Stimulated activated CD8-positive, alpha-beta memory T cell treated with anti-CD3 and anti-CD28 coated beads, Interleukin-15, amount 100 ng/mL, for 48 hours (primary cell): ENCODE data around the gene ZBTB39.
A peak's percentile ranks its signal among the peaks of the same experiment; 100 is the strongest.
"Not testable (repeated sequence)": the region's sequence is repeated elsewhere in the genome, so short reads cannot be mapped to it uniquely, and the experiment has no call there.

Source experiments
- DNase-seq, 2 donors: peaks; one replicate each; pipeline ENCODE4 v3.0.0-alpha.2; 2020; ENCODE audit warnings: low read depth in 2 of 2

The ZBTB39 gene

DNA sequence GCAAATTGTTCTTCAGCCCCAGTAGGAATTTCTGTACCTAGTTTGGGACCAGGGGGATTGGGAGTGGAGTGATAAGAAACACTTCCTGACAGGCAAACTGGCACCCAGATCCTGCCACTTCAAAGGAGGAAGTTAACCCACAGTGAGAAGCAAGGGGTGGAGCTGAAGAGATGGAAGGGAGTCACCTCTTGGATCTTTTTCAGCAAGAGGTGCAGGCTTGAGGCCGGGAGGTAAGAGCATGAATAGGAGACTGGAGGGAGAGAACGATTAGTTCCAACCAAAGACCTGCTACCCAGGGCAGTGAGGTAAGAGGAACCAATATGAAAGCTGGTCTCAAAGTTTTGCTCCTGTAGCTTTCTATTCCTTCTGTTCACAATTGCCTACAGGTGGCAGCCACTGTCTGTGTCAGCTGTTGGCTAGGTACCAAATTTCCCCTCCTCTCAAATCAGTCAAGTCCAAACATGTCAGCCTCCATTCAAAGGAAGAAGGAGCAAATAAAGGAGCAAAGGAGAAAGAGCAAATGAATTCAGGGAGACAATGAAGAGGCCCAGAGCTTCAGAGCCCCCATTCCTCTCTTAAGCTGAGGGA, 24.9 kb upstream of the ZBTB39 start:
- no peak for DNase-seq

DNA sequence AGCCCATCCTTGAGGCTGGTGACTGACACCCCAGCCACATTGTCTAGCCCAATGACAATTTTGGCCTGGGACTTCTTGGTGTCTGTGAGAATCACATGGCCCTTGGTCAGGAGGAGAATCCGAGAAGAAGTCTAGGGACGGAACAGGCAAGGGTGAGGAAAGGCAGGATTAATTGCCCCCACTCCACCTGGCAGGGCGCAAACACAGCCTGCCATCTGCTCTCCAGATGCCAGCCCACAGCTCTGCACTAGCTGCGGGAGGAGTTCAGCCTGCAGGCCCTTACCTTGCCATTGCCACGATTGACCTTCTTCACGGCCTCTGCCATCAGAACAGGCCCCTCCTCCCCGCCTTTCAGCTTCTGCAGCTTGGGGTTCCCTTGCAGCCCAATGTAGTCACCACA, 23.1 kb upstream of the ZBTB39 start:
- DNase-seq, result no peak

DNA sequence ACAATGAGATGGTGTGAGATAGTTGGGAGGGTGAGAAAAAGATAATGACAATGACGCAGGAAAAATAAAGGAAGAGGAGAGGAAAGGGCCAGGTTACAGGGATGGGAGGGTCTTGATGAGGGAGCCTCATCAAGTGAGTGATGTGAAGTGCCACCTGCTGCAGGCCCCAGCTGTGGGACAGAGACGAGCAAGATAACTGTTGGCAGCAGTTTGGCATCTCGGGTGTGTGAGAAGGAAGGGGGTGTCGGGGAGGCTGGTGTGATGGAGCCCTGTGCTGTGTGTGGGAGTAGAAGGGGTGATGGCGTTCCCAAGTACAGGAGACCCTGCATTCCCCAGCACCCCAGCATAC, 21.4 kb upstream of the ZBTB39 start:
- no peak for DNase-seq

DNA sequence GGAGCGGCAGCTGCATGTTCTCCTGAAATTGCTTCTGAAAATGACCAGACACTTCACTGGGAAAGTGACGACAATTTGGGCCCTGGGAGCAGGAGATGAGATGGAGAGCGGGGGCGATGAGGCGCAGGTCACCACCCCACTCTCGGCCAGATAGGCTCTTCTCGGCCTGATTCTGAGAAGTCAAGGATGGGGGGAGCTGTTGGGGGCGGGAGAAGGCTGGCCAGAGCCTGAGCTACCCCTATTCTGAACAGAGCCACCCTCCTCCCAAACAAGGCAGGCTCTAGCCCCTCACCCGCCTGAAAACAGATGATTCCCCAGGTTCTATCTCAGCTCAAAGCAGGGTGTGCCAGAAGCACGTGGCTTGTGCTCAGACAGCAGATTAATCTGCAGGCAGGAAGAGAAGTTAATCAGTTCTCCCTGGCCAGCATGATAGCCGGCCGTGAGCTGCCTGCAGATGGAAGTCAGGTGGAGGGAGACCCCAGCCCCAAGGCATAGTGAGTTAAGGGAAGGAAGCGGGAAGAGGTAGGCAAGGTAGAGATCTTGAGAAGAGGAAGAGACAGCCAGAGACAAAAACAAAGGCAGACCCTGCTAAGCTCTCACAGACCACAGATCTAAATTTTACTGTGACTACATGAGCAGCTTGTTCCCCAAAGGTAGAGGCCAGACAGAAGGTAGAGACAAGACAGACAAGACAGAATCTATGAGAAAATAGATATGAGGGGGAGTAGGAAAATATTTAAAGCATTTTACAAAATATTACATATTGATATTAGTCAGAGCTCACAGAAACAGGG, 20.9 kb upstream of the ZBTB39 start:
- no peak for DNase-seq

DNA sequence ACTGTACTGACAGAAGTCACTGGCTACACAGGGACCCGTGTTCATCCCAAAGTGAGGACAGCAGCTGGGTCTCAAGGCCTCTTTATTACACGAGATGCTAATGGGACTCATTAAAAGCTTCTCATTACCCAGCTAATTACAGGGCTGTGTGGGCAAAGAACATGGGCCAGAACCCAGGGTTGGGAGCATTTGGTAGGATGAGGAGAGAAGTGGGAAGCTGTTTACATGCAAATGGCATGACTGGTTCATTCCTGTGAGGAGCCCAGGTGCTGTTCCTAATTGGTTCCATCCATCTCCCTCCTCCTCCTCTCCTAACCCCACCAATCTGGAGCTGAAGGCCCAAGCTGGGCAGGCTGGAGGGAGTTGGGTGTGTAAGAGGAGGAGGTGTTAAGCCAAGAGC, 18.9 kb upstream of the ZBTB39 start:
- no peak for DNase-seq

DNA sequence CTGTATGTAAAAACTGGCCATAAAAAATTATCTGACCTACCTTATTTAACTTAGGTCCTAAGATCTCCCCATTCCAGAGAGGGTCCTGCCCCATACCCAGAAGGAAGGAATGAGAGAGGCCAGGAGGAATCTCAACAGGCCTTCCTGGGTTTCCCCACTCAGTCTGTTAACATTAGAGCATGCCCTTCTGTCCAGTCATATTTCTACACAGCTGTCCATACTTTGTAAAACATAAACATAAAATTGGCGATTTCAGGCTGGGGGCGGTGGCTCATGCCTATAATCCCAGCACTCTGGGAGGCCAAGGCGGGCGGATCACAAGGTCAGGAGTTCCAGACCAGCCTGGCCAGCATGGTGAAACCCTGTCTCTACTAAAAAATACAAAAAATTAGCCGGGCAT, 16.0 kb upstream of the ZBTB39 start:
- DNase-seq, result not testable (repeated sequence)

DNA sequence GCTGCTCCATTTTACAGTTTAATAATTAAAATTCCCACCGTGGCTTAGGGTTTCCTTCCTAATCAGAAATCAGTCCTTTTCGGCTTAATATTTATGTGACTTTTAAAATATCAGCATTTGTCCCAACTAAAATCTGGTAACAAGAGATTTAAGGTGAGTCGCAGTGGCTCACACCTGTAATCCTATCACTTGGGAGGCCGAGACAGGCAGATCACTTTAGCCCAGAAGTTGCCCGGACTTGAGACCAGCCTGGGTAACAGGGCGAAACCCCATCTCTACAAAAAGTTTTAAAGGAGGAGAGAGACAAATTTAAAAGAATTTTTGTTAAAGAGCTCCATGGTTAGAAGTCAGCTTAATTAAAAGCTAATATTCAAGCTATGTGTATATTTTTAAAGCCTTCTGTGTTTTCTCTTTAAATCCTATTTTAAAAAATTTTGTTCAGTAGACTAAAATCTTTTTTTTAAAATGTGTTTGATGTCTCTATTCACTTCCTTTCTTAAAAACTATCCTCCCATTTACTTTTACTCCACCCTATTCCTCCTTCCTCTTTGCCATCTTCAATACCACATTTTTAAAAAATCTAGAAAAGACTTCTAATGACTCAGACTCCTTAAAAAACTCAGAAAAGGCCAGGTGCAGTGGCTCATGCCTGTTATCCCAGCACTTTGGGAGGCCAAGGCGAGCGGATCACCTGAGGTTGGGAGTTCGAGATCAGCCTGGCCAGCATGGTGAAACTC, 13.8 kb upstream of the ZBTB39 start:
- DNase-seq, result no peak

DNA sequence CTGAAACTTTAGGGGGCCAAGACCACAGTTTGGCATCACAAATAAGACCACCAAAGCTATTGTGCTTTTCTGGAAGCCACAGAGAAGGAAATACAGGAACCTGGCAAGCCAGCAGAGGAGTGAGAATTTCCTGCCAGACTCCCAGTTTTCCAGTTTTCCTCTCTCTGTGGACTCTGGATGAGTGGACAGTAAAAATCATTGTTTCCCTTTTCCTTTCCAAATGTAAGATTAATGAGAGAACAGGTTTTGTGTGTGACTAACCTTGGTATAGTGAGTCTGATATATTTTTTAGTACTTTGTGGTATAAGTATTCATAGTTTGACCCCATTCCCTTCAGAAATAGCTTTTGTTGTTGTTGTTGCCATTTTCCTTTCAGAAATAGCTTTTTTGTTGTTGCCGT, 12.6 kb upstream of the ZBTB39 start:
- no peak for DNase-seq

DNA sequence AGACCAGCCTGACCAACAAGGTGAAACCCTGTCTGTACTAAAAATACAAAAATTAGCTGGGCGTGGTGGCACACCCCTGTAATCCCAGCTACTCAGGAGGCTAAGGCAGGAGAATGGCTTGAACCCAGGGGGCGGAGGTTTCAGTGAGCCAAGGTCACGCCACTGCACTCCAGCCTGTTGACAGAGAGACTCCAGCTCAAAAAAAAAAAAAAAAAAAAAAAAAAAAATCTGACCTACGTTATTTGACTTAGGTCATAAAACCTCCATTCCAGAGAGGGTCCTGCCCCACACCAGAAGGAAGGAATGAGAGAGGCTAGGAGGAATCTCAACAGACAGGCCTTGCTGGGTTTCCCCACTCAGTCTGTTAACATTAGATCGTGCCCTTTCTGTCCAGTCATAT, 12.0 kb upstream of the ZBTB39 start:
- not testable (repeated sequence) for DNase-seq

DNA sequence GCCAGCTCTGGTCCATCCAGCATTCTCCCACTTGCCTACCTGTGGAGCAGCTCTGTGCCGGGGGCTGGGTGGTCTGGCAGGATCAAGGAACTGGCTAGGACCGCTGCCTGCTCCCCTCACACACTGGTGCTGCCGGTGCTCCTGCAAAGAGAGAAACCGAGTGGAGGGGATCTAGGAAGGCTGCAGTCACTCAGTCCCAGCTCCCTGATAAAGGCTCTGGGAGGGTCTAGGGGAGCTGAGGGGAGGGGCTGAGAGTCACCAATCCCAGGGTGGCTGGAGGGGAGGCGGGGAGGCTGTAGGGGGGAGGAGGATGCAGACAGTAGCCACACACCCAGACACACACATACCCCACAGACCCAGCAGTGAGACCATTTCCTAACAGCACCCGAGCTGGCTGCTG, 10.0 kb upstream of the ZBTB39 start, which contains the start of gene TAC3:
TAC3 (minus strand) TSS at position 182 of the 400 bp plus-strand sequence. CDS start 732 bp downstream, outside the sequence.
- DNase-seq, result no peak

DNA sequence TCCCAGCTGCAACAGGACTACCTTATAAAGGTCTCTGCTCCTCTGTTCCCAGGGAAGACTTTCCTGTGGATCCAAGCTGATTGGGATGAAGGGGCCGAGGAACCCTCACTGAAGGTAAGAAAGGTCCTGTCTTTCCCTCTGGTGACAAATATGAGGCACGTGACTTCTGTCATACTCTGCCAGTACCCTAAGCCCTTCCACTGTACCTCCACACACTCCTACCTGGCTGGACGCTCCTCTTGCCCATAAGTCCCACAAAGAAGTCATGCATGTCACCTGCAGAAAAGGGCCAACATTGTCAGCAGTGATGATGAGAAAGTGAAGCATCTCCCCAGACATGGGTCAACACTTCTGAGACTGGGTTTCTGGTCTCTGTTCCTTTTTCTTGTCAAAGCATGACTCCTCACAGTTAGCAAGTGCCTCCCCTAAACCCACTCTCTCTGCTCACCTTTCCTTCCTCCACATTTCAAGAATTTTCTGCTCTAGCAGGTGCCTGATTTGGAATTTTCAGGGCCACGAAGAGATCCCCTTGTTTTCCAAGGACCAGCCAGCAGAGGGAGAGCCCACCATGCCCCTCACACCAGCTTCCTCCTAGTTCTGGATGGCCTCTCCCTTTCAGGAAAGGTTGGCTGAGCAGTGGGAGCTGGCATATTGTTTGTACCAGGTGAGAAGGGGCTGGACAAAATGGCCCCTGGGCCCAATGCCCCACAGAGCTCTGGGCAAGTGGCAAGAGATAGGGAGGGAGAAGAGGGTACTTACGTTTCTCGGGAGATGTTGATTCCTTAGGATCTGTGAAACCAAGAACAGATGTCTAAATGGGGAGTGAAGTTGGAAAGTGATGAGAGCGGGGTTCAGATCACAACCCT, 6.5 kb upstream of the ZBTB39 start:
- no peak for DNase-seq

DNA sequence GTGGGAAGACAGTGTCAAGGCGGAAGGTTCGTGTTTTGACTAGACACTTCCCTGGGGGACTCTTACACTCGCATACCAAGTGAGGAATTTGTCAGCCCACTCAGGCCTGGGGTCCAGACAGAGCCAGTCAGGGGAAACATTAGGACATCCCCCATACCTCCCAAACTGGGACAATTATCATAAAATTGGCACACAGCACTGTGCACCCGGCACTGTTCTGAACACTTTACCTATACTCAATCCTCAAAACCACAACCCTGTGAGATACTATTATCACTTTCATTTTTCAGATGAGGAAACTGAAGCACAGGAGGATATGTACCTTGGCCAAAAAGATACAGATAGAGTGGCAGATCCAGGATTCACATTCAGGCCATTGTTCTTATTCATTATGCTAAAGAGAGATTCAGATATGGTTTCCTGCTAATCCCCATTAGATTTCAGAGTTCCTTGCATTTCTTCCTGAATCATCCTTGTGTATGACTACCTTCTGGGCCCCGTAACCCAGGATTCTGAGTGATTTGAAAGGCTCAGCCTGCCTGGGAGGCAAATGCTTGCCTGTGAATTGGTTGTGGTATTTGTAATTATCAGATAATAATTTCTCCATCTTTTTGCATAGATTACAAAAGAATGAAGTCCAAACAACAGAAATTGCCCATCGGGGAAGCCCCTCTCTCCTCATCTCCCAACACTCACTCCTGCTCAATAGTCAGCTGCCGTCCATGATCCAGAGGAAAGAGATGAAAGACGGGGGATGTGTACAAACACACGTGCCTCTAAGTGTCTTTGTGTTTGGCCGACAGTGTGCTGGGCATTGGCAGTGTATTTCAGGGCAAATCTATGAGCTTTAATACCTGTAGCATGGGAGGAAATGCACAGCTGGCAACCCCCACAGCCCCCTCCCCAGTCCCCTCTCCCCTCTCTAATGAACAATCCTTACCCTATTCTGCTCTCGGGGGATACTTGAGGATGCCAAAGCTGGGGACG, 5.4 kb upstream of the ZBTB39 start:
- DNase-seq, result no peak

DNA sequence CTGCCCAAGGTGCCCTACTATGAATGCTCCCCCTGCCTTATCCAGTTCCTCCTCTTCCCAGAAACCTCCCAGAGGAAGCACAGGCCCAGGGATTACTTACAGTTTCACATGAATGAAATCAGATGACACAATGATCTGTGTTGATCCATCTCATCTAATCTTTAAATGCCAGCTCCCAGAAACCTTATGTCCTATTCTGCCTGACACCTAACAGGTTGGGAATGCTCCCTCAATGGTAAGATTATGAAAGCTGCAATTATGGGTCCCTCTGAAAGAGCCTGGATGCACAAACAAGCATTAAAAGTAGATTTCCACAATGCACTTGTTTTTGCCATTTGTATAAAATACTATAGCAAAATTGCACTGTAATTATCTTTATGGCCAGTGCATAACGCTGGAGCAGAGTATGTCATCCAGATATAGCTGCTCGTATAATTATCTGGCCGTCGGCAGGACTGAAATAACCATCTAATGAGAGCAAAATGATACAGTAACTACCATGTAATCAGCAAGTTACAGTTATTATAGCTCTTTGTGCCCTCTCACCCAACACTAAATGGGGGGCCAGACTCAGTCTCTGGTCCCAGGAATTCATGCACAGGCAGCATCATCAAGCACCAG, 4.4 kb upstream of the ZBTB39 start:
- DNase-seq, result no peak

DNA sequence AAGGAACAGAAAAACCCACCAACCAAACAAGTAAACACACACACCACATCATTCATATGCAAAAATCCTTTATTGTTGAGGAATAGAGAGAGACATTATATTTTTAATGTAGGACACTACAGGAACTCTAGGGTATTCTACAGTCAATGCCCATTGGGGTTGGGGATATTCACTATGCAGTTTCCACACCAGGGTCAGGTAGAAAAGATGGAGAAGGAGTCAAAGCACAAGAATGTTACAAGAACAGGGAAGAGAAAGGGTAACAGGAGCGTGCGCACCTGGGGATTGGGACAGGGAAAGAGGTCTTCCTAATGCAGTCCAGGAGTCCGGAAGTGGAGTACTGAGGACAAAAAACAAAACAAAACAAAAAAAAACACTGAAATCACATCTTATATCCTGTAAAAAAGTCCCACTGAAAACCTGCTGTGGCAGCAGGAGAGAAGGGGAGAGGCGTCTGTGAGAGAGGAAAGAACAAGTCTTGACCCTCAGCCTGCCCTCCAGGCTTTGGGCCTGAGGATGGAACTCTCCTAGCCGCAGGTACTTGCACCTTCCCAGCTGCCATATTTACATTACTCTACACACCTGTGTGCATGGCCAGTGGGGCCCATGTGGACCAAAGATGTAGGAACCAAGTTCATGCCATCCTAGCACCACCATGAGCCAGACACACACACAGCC, 3.7 kb upstream of the ZBTB39 start:
- no peak for DNase-seq

DNA sequence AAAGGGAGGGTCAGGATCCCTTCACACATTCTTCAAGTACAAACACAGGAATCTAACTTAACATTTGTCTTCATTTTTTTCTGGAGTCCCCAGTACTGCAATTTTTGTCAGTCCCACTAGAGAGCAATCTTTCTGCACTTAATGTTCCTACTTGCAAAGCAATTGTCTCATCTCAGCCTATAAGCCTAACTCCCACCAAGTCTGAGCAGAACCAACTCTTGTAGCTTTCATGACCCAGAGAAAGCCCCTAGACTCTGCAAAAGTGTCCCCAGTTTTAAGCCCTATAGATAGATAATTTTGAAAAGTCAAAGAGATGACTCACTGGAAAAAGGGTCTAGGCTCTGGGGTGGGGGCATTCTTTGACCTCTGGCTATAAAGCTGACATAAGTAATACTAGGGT, 1.8 kb upstream of the ZBTB39 start:
- DNase-seq, result no peak

DNA sequence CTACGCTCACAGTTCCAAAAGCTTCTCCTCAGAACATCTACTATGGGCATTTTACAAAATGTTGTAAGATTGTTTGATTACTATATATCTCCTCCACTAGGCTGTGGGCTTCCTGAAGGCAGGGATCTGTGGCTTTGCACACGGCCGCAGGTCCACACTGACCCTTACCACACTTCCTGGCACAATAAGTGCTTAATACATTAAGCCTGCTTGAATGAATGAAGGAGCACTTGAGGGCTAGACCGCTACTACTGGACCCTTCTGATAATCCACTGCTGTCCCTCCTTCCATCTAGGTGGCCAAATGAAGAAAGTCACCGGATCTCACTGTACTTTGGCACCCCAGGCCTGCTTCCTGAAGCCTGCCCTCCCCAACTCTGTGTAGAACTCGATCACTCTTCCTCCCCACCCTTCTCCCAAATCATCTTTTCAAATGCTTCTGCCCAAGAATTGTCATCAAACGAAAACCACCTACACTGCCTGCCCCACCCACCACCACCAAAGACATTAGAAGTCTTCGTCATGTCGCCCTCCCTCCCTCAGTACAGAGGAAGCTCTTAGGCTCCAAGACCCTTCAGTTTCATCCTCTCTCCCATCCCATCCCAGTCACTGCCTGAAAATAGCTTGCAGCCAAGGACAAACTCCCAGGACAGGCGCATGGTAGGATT, 596 bp upstream of the ZBTB39 start:
- no peak for DNase-seq

DNA sequence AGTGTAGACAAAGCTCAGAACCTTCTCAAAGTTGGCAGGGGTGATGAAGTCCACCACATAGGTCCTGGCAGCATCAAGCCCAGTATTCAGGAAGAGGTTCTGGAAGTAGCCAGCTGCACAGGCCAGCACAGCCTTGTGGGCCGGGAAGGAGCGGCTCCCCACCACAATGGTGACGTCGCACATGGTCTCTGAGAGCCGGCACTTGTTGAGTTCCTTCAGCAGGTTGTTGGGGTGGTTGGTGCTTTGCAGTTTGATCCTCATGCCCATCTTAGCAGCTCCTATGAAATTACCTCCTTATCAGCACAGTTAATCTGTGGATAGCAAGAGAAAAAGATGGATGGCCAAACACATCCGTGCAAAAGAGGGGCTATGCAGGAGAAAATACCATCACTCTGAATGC, 1.7 kb downstream of the ZBTB39 start:
- DNase-seq, result no peak

DNA sequence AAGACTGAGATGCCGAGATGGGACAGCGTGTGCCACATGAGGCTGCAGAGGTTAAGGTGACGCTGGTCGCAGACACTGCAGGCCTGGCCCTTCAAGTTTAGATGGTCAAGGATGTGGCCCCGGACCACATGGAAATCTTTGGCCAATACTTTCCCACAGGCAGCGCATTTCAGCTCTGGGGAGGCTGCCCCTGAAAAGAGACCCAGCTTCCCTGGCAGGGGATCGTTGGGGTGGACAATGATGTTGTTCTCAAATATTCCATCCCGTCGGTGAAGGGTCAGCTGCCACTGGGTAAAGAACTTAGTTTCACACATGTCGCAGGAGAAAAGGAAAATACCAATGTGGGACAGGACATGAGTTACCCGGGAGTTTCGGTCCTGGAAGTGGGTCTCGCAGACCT, 3.0 kb downstream of the ZBTB39 start:
- no peak for DNase-seq

DNA sequence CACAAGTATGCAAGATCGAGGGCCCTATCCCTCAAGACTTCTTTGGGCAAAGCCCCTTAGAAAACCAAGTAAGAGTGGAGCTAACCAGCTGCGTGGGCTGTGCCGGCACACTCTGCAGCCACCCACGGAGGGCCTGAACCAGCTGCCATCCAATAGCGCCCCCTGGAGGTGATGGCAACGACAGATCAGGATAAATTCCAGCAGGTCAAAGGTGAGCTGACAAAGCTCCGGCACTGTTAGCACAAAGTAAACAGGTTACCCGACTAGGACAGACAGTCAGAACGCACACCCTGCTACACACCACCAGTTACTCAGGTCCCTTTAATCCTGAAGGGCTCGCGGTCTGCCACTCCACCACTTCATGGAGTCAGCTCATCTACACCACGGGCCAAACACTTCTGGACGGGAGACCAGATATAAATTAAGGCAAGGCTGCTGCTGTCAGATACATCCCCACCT, 4.9 kb downstream of the ZBTB39 start:
- DNase-seq, result peak; percentile 43 to 58
